ENCODE measurements around the gene GLT1D1. TPM values are rescaled to one million over a fixed set of nuclear protein-coding genes. Genes with fewer than 3 reads are reported as not detected.

Gene GLT1D1
- total and polyA plus RNA-seq, 2 experiments from 2014 or later = 1.4 to 4.4 TPM

GRCh38 chr12:128814411-128815261 is 38.6 kb upstream of the GLT1D1 start (continued):
- TF ChIP-seq, protein P1, sequence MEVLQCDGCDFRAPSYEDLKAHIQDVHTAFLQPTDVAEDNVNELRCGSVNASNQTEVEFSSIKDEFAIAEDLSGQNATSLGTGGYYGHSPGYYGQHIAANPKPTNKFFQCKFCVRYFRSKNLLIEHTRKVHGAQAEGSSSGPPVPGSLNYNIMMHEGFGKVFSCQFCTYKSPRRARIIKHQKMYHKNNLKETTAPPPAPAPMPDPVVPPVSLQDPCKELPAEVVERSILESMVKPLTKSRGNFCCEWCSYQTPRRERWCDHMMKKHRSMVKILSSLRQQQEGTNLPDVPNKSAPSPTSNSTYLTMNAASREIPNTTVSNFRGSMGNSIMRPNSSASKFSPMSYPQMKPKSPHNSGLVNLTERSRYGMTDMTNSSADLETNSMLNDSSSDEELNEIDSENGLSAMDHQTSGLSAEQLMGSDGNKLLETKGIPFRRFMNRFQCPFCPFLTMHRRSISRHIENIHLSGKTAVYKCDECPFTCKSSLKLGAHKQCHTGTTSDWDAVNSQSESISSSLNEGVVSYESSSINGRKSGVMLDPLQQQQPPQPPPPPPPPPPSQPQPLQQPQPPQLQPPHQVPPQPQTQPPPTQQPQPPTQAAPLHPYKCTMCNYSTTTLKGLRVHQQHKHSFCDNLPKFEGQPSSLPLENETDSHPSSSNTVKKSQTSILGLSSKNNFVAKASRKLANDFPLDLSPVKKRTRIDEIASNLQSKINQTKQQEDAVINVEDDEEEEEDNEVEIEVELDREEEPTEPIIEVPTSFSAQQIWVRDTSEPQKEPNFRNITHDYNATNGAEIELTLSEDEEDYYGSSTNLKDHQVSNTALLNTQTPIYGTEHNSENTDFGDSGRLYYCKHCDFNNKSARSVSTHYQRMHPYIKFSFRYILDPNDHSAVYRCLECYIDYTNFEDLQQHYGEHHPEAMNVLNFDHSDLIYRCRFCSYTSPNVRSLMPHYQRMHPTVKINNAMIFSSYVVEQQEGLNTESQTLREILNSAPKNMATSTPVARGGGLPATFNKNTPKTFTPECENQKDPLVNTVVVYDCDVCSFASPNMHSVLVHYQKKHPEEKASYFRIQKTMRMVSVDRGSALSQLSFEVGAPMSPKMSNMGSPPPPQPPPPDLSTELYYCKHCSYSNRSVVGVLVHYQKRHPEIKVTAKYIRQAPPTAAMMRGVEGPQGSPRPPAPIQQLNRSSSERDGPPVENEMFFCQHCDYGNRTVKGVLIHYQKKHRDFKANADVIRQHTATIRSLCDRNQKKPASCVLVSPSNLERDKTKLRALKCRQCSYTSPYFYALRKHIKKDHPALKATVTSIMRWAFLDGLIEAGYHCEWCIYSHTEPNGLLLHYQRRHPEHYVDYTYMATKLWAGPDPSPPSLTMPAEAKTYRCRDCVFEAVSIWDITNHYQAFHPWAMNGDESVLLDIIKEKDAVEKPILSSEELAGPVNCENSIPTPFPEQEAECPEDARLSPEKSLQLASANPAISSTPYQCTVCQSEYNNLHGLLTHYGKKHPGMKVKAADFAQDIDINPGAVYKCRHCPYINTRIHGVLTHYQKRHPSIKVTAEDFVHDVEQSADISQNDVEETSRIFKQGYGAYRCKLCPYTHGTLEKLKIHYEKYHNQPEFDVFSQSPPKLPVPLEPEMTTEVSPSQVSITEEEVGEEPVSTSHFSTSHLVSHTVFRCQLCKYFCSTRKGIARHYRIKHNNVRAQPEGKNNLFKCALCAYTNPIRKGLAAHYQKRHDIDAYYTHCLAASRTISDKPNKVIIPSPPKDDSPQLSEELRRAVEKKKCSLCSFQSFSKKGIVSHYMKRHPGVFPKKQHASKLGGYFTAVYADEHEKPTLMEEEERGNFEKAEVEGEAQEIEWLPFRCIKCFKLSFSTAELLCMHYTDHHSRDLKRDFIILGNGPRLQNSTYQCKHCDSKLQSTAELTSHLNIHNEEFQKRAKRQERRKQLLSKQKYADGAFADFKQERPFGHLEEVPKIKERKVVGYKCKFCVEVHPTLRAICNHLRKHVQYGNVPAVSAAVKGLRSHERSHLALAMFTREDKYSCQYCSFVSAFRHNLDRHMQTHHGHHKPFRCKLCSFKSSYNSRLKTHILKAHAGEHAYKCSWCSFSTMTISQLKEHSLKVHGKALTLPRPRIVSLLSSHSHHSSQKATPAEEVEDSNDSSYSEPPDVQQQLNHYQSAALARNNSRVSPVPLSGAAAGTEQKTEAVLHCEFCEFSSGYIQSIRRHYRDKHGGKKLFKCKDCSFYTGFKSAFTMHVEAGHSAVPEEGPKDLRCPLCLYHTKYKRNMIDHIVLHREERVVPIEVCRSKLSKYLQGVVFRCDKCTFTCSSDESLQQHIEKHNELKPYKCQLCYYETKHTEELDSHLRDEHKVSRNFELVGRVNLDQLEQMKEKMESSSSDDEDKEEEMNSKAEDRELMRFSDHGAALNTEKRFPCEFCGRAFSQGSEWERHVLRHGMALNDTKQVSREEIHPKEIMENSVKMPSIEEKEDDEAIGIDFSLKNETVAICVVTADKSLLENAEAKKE (CRISPR knock-in tag; IDR thresholded peaks at IDR 0.05) = no peak
- TF ChIP-seq ZNF114 (CRISPR knock-in tag; IDR thresholded peaks at IDR 0.05) = no peak
- TF ChIP-seq ZNF331 (CRISPR knock-in tag; IDR thresholded peaks at IDR 0.05; ENCODE audit: low read depth) = no peak
- no peak for TF ChIP-seq STAT1 (IDR thresholded peaks at IDR 0.05; ENCODE audit: unreplicated experiment)
- no peak for TF ChIP-seq EZH2phosphoT487 (IDR thresholded peaks at IDR 0.05; ENCODE audit: unreplicated experiment)
- TF ChIP-seq POLR2AphosphoS5 (IDR thresholded peaks at IDR 0.05; ENCODE audit: low read depth) = no peak

DNA sequence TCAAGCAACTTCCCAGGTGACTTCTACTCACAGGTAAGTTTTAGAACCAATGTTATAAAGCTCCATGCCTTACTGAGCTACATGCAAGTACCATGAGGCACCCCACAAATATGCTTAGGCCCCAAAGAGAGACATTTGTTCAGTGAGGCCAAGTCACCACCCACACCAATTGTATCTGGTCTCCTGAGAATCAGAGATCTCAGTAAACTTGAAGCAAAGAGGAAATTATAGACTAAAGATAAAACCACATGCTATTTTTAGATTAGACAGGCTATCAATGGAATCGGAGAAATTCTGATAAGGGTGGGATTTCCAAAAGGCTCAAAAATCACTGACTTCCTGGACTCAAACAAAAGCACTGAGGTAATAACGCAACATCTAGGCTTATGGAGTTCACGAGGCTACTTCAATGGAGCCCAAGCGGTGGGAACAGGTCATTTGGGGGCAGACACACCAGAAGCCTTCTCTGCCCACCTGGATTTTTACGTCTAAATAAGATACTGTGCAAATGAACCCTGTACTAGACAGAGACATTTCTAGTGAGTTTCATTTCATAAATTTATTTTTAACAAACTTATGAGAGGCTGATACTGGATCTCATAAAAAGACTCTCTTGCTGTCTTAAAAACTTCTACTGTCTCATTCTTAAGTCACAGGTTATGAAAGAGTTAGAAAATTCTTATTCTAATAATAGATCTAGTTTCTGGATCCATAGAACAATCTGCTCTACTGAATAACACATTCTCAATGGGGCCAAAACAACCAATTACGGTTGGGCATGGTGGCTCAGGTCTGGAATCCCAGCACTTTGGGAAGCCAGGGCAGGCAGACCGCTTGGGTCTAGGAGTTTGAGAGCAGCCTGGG is 37.3 kb upstream of the GLT1D1 start:
- Histone ChIP-seq H3K27me3 (ENCODE audit: insufficient read depth) (no peaks in the 10 kb centered on the region), H3K4me2 (no peak overlapping the region), H3F3A (replicated peaks; ENCODE audit: low read depth) (no peaks in the 10 kb centered on the region), H3K79me2 (replicated peaks; ENCODE audit: insufficient read depth) (peaks cover 96% of the 10 kb centered on the region), H4K20me1 (replicated peaks; ENCODE audit: insufficient read depth) (peaks cover 25% of the 10 kb centered on the region), H3K9me2 (ENCODE audit: insufficient read depth) (no peaks in the 10 kb centered on the region), H3K36me3 (ENCODE audit: insufficient read depth) (no peaks in the 10 kb centered on the region), H3K4me1 (ENCODE audit: insufficient read depth) (peaks cover 8% of the 10 kb centered on the region; the same call in 1 of the 2 replicates), H2AFZ (no peak overlapping the region), H3K4me3 (no peak overlapping the region), H3K27ac (ENCODE audit: low read depth) (no peak overlapping the region)
- ATAC-seq = no peak
- no peak for DNase-seq (ENCODE audit: low spot score)
- Mint-ChIP-seq H3K9me3 (peaks cover 84% of the 10 kb centered on the region), H3K27ac (no peak overlapping the region), H3K4me3 (no peak overlapping the region), H3K36me3 (ENCODE audit: low read depth) (peaks cover 39% of the 10 kb centered on the region), H3K4me1 (peaks cover 29% of the 10 kb centered on the region), H3K27me3 (ENCODE audit: insufficient read depth, low read depth, poor library complexity) (peaks cover 1% of the 10 kb centered on the region)
- no peak for TF ChIP-seq EZH2 (IDR thresholded peaks at IDR 0.05; ENCODE audit: low read depth, unreplicated experiment)
- TF ChIP-seq NANOG (IDR thresholded peaks at IDR 0.05; ENCODE audit: borderline replicate concordance) = no peak
- TF ChIP-seq, protein P2, sequence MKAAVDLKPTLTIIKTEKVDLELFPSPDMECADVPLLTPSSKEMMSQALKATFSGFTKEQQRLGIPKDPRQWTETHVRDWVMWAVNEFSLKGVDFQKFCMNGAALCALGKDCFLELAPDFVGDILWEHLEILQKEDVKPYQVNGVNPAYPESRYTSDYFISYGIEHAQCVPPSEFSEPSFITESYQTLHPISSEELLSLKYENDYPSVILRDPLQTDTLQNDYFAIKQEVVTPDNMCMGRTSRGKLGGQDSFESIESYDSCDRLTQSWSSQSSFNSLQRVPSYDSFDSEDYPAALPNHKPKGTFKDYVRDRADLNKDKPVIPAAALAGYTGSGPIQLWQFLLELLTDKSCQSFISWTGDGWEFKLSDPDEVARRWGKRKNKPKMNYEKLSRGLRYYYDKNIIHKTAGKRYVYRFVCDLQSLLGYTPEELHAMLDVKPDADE (IDR thresholded peaks at IDR 0.05) = no peak
- TF ChIP-seq EZH2phosphoT487 (IDR thresholded peaks at IDR 0.05; ENCODE audit: unreplicated experiment) = no peak
- no peak for TF ChIP-seq ZNF331 (CRISPR knock-in tag; IDR thresholded peaks at IDR 0.05; ENCODE audit: low read depth)
- no peak for TF ChIP-seq STAT1 (IDR thresholded peaks at IDR 0.05; ENCODE audit: unreplicated experiment)
